ENCODE data around the gene CDX4.

CDX4 gene

GRCh38 chrX:73400136-73400748 is 46.6 kb upstream of the CDX4 start:
- TF ChIP-seq PPARA (CRISPR knock-in tag; IDR thresholded peaks at IDR 0.05; ENCODE audit: borderline replicate concordance), result no peak
- no peak for TF ChIP-seq TSHZ2 (CRISPR knock-in tag; IDR thresholded peaks at IDR 0.05)
- TF ChIP-seq ZNF565 (CRISPR knock-in tag; conservative IDR thresholded peaks at IDR 0.05; ENCODE audit: low read depth), result no peak
- TF ChIP-seq RARB (CRISPR knock-in tag; IDR thresholded peaks at IDR 0.05), result no peak
- no peak for TF ChIP-seq POU6F1 (CRISPR knock-in tag; IDR thresholded peaks at IDR 0.05; ENCODE audit: borderline replicate concordance, low read depth)
- TF ChIP-seq ZC3H10 (CRISPR knock-in tag; IDR thresholded peaks at IDR 0.05), result no peak
- no peak for TF ChIP-seq ESRRG (CRISPR knock-in tag; IDR thresholded peaks at IDR 0.05)
- no peak for TF ChIP-seq GLIS3 (CRISPR knock-in tag; IDR thresholded peaks at IDR 0.05)
- no peak for TF ChIP-seq OSR1 (CRISPR knock-in tag; IDR thresholded peaks at IDR 0.05)
- TF ChIP-seq CSDC2 (CRISPR knock-in tag; IDR thresholded peaks at IDR 0.05), result no peak
- TF ChIP-seq ZNF70 (CRISPR knock-in tag; IDR thresholded peaks at IDR 0.05), result no peak
- TF ChIP-seq ARNTL (CRISPR knock-in tag; IDR thresholded peaks at IDR 0.05; ENCODE audit: borderline replicate concordance, low read depth), result no peak
- TF ChIP-seq ISL1 (CRISPR knock-in tag; IDR thresholded peaks at IDR 0.05), result no peak
- no peak for TF ChIP-seq ZFP30 (CRISPR knock-in tag; IDR thresholded peaks at IDR 0.05)
- TF ChIP-seq TOX (CRISPR knock-in tag; IDR thresholded peaks at IDR 0.05; ENCODE audit: borderline replicate concordance), result no peak
- no peak for ATAC-seq

- no peak for ATAC-seq
Observed at GRCh38 chrX:73401591-73402266, 45.1 kb upstream of the CDX4 start.

GRCh38 chrX:73412930-73413329 is 33.9 kb upstream of the CDX4 start:
- ATAC-seq, result no peak
- no peak for TF ChIP-seq BACH2 (CRISPR knock-in tag; IDR thresholded peaks at IDR 0.05; ENCODE audit: borderline replicate concordance)
- TF ChIP-seq ARNTL (CRISPR knock-in tag; IDR thresholded peaks at IDR 0.05; ENCODE audit: borderline replicate concordance, low read depth), result no peak
- TF ChIP-seq POU6F1 (CRISPR knock-in tag; IDR thresholded peaks at IDR 0.05; ENCODE audit: borderline replicate concordance, low read depth), result no peak
- TF ChIP-seq TOX (CRISPR knock-in tag; IDR thresholded peaks at IDR 0.05; ENCODE audit: borderline replicate concordance), result no peak
- TF ChIP-seq PATZ1 (CRISPR knock-in tag; IDR thresholded peaks at IDR 0.05; ENCODE audit: borderline replicate concordance), result no peak
- no peak for TF ChIP-seq ZFP3 (CRISPR knock-in tag; IDR thresholded peaks at IDR 0.05)
- TF ChIP-seq GLIS3 (CRISPR knock-in tag; IDR thresholded peaks at IDR 0.05), result no peak
- TF ChIP-seq CSDC2 (CRISPR knock-in tag; IDR thresholded peaks at IDR 0.05), result no peak
- no peak for TF ChIP-seq ZFP30 (CRISPR knock-in tag; IDR thresholded peaks at IDR 0.05)
- TF ChIP-seq ZC3H10 (CRISPR knock-in tag; IDR thresholded peaks at IDR 0.05), result no peak
- no peak for TF ChIP-seq ZNF565 (CRISPR knock-in tag; conservative IDR thresholded peaks at IDR 0.05; ENCODE audit: low read depth)
- TF ChIP-seq TSHZ2 (CRISPR knock-in tag; IDR thresholded peaks at IDR 0.05), result no peak
- no peak for TF ChIP-seq ZNF8 (CRISPR knock-in tag; IDR thresholded peaks at IDR 0.05)
- TF ChIP-seq OSR1 (CRISPR knock-in tag; IDR thresholded peaks at IDR 0.05), result no peak

More at GRCh38 chrX:73401591-73402266, 45.1 kb upstream of the CDX4 start:
- TF ChIP-seq CSRNP3 (CRISPR knock-in tag; IDR thresholded peaks at IDR 0.05) (no peak), BACH2 (CRISPR knock-in tag; IDR thresholded peaks at IDR 0.05; ENCODE audit: borderline replicate concordance) (no peak), ZC3H10 (CRISPR knock-in tag; IDR thresholded peaks at IDR 0.05) (no peak), ZNF8 (CRISPR knock-in tag; IDR thresholded peaks at IDR 0.05) (no peak), ZFP3 (CRISPR knock-in tag; IDR thresholded peaks at IDR 0.05) (no peak), ARNTL (CRISPR knock-in tag; IDR thresholded peaks at IDR 0.05; ENCODE audit: borderline replicate concordance, low read depth) (no peak), ESRRG (CRISPR knock-in tag; IDR thresholded peaks at IDR 0.05) (no peak), ZNF565 (CRISPR knock-in tag; conservative IDR thresholded peaks at IDR 0.05; ENCODE audit: low read depth) (no peak), RARB (CRISPR knock-in tag; IDR thresholded peaks at IDR 0.05) (no peak), GLIS3 (CRISPR knock-in tag; IDR thresholded peaks at IDR 0.05) (no peak), ZFP30 (CRISPR knock-in tag; IDR thresholded peaks at IDR 0.05) (no peak), PPARA (CRISPR knock-in tag; IDR thresholded peaks at IDR 0.05; ENCODE audit: borderline replicate concordance) (no peak)
